Hepatocyte (in vitro differentiated cells): ENCODE results near the gene YLPM1. TPM values are rescaled to one million over a fixed set of nuclear protein-coding genes. Genes with fewer than 3 reads are reported as not detected.

ENCODE experiments used
- DNase-seq: peaks from one replicate; pipeline ENCODE4 v3.0.0-alpha.2; 2016; ENCODE audit warnings: low spot score
- H2AFZ ChIP-seq: fragments of 200-600 bp; sonication (generic); 2 replicates; pipeline ENCODE4 v1.6.0; 2016; ENCODE audit warnings: antibody characterized with exemption, mild to moderate bottlenecking
- H3K27ac ChIP-seq: fragments of 200-600 bp; sonication (generic); 2 replicates; pipeline ENCODE4 v1.5.1; 2016; ENCODE audit warnings: mild to moderate bottlenecking
- H3K27me3 ChIP-seq: fragments of 200-600 bp; sonication (generic); 2 replicates; pipeline ENCODE4 v1.6.1; 2016
- H3K36me3 ChIP-seq: fragments of 200-600 bp; sonication (generic); replicated peaks from 2 replicates; pipeline ENCODE4 v1.5.1; 2016; ENCODE audit warnings: low read depth; ENCODE audit not compliant: insufficient read depth
- H3K4me1 ChIP-seq: fragments of 200-600 bp; sonication (generic); 2 replicates; pipeline ENCODE4 v1.5.1; 2016; ENCODE audit warnings: mild to moderate bottlenecking, moderate library complexity; ENCODE audit not compliant: insufficient read depth
- H3K4me2 ChIP-seq: fragments of 200-600 bp; sonication (generic); 2 replicates; pipeline ENCODE4 v1.6.0; 2016
- H3K4me3 ChIP-seq: fragments of 200-600 bp; sonication (generic); 2 replicates; pipeline ENCODE4 v1.5.1; 2016; ENCODE audit warnings: mild to moderate bottlenecking
- H3K79me2 ChIP-seq: fragments of 200-600 bp; sonication (generic); 2 replicates; pipeline ENCODE4 v1.6.0; 2017; ENCODE audit warnings: mild to moderate bottlenecking
- H3K9me2 ChIP-seq: fragments of 200-600 bp; sonication (generic); replicated peaks from 2 replicates; pipeline ENCODE4 v1.6.0; 2017; ENCODE audit warnings: mild to moderate bottlenecking; ENCODE audit not compliant: insufficient read depth
- H3K9me3 ChIP-seq: fragments of 200-600 bp; sonication (generic); 2 replicates; pipeline ENCODE4 v1.5.1; 2016; ENCODE audit warnings: low read depth, mild to moderate bottlenecking
- H4K20me1 ChIP-seq: fragments of 200-600 bp; sonication (generic); 2 replicates; pipeline ENCODE4 v1.6.0; 2016; ENCODE audit warnings: mild to moderate bottlenecking; ENCODE audit not compliant: insufficient read depth, poor library complexity, severe bottlenecking
- EZH2 ChIP-seq: fragments of 200-600 bp; sonication (generic); IDR thresholded peaks from 2 replicates; pipeline ENCODE4 v1.6.1; 2016; ENCODE audit warnings: antibody characterized with exemption, mild to moderate bottlenecking, borderline replicate concordance
- EZH2phosphoT487 ChIP-seq: fragments of 200-600 bp; sonication (generic); IDR thresholded peaks from one replicate; pipeline ENCODE4 v1.6.1; 2018; ENCODE audit warnings: antibody characterized with exemption, mild to moderate bottlenecking, low read depth, moderate library complexity; ENCODE audit not compliant: unreplicated experiment, severe bottlenecking
- WGBS: methylation state at CpG from one replicate; pipeline ENCODE4 v1.1.6; 2016; ENCODE audit warnings: low lambda C conversion rate; ENCODE audit errors: missing lambda C conversion rate; 5-methylcytosine and 5-hydroxymethylcytosine counted together
- polyA plus RNA-seq: library from polyadenylated mRNA; unstranded; fragments of >200 nt; fragmentation: Nextera tagmentation; extraction: Ambion mirVana; gene quantifications from 2 replicates; pipeline ENCODE4 v1.2.1, GENCODE V29; 2016
- total RNA-seq: library from RNA; depleted of rRNA; stranded (reverse); fragments of >200 nt; gene quantifications from 2 replicates; pipeline ENCODE4 v1.2.3, GENCODE V29; 2014
- TF ChIP-seq, protein P1 (sequence below): fragments of 200-600 bp; sonication (generic); IDR thresholded peaks from 2 replicates; pipeline ENCODE4 v1.5.1; 2016; ENCODE audit warnings: antibody characterized with exemption, mild to moderate bottlenecking; ENCODE audit not compliant: poor library complexity

YLPM1 gene
- total and polyA plus RNA-seq, 2 experiments from 2014 or later = 20.2 to 44.8 TPM

DNA sequence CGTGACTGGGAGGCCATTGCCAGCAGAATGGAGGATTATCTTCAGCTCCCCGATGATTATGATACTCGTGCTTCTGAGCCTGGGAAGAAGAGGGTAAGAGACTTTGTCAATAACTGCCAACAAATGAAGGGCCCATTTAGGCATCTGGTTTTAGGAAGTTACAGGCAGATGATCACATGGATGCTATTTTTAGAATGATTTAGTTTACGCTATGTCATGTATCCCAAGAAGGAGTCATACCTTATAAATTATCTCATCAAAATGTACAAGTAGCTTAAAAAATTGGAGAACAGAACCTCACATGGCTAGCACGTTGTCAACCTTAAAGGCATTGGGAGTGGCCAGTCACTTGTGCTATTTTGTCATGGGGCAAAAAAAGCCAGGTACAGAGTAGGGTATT, 66.1 kb downstream of the YLPM1 start:
- no peaks in the 10 kb centered on the region for H3K36me3 ChIP-seq
- no peaks in the 10 kb centered on the region for H3K27me3 ChIP-seq
- H3K9me2 ChIP-seq = no peaks in the 10 kb centered on the region
- peaks cover 7% of the 10 kb centered on the region for H3K4me1 ChIP-seq
- H3K9me3 ChIP-seq = no peaks in the 10 kb centered on the region
- H3K27ac ChIP-seq = no peak overlapping the region
- no peak overlapping the region for H3K4me2 ChIP-seq
- WGBS = 97% methylated on average over 5 of the region's 5 CpGs
- DNase-seq = no peak
- no peak overlapping the region for H2AFZ ChIP-seq
- TF ChIP-seq, protein P1, sequence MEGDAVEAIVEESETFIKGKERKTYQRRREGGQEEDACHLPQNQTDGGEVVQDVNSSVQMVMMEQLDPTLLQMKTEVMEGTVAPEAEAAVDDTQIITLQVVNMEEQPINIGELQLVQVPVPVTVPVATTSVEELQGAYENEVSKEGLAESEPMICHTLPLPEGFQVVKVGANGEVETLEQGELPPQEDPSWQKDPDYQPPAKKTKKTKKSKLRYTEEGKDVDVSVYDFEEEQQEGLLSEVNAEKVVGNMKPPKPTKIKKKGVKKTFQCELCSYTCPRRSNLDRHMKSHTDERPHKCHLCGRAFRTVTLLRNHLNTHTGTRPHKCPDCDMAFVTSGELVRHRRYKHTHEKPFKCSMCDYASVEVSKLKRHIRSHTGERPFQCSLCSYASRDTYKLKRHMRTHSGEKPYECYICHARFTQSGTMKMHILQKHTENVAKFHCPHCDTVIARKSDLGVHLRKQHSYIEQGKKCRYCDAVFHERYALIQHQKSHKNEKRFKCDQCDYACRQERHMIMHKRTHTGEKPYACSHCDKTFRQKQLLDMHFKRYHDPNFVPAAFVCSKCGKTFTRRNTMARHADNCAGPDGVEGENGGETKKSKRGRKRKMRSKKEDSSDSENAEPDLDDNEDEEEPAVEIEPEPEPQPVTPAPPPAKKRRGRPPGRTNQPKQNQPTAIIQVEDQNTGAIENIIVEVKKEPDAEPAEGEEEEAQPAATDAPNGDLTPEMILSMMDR = no peak
- H3K4me3 ChIP-seq = no peak overlapping the region
- H4K20me1 ChIP-seq = no peaks in the 10 kb centered on the region
- H3K79me2 ChIP-seq = no peaks in the 10 kb centered on the region

DNA sequence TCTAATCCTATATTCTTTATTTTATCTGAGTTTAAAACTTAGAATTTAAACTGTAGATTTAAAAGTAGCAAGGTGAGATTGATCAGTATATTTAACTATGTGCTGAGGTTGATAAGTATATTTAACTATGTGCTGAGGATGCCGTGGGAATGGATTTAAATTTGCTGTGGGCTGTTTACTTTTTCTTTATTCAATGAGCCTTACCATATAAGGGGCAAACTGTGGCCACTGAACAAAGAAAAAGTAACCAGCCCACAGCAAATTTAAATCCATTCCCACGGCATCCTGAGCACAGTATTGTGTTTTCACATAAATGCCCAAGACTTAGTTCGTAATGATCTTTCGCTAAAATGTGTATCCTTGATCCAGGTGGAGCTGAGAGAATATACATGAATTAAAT, 69.7 kb downstream of the YLPM1 start:
- H3K4me3 ChIP-seq = no peak overlapping the region
- DNase-seq = no peak
- no peaks in the 10 kb centered on the region for H3K36me3 ChIP-seq
- H3K79me2 ChIP-seq = no peaks in the 10 kb centered on the region
- no peaks in the 10 kb centered on the region for H3K9me2 ChIP-seq
- TF ChIP-seq EZH2 (no peak), EZH2phosphoT487 (no peak)
- TF ChIP-seq, protein P1 = no peak
- no peaks in the 10 kb centered on the region for H3K9me3 ChIP-seq
- 78% methylated on average over 4 of the region's 4 CpGs for WGBS
- H4K20me1 ChIP-seq = no peaks in the 10 kb centered on the region
- peaks cover 7% of the 10 kb centered on the region for H3K4me1 ChIP-seq
- no peak overlapping the region for H3K4me2 ChIP-seq
- H3K27me3 ChIP-seq = no peaks in the 10 kb centered on the region
- no peak overlapping the region for H2AFZ ChIP-seq
- H3K27ac ChIP-seq = no peak overlapping the region

DNA sequence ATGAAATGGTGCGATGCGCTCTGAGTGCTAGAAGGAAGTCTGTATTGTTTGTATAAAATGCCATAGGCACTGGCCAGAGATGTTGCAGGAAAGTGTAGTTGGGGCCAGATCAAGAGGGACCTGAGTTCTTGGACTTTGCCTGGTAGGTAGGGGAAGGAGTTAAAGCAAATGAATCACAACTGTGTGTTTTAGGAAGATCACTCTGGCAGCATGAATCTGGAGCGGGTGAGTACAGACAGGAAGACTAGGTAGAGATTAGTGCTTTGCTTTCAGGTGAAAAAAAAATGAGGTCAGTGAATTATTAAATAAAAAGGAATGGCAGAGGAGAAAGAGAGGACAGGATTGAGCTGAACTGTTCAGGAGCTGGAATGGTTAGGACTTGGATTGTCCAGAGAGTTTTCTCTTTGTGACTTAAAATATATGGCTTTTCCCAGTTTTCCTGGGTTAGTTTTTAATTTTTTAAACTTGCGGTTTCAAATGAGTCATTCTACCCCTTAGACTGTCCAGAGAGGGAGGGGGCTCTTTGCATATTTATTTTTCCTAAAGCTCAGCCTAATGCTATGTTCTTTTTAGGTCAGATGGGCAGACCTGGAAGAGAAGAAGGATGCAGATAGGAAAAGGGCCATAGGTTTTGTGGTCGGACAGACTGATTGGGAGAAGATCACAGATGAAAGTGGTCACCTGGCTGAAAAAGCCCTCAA, 71.7 kb downstream of the YLPM1 start:
- WGBS = 75% methylated on average over 5 of the region's 5 CpGs
- no peaks in the 10 kb centered on the region for H3K9me2 ChIP-seq

More for the DNA sequence above, 71.7 kb downstream of the YLPM1 start:
- TF ChIP-seq EZH2 (no peak), EZH2phosphoT487 (no peak)
- TF ChIP-seq, protein P1 = no peak
- H3K79me2 ChIP-seq = no peaks in the 10 kb centered on the region
- H2AFZ ChIP-seq = no peak overlapping the region
- peak; percentile 9 for DNase-seq
- H3K4me1 ChIP-seq = no peaks in the 10 kb centered on the region
- H3K27me3 ChIP-seq = no peaks in the 10 kb centered on the region
- peak overlapping the region; percentile 45 for H3K27ac ChIP-seq
- H4K20me1 ChIP-seq = no peaks in the 10 kb centered on the region
- H3K4me2 ChIP-seq = no peak overlapping the region
- no peak overlapping the region for H3K4me3 ChIP-seq
- no peaks in the 10 kb centered on the region for H3K36me3 ChIP-seq
- H3K9me3 ChIP-seq = no peaks in the 10 kb centered on the region
